ENCODE results near the gene GTF2IRD2.
A peak's percentile ranks its signal among the peaks of the same experiment; 100 is the strongest.
"Not testable (repeated sequence)": the region's sequence is repeated elsewhere in the genome, so short reads cannot be mapped to it uniquely, and the experiment has no call there.

The GTF2IRD2 gene

GRCh38 chr7:74850833-74851721, at the start of gene GTF2IRD2:
Gene GTF2IRD2, minus strand, starts transcription at chr7:74851605. Its CDS starts 15,227 bp downstream, at chr7:74836378.
- Mint-ChIP-seq H3K27ac (peak within 1 kb of the TSS; percentile 70), H3K4me3 (peak within 1 kb of the TSS; percentile 68)
- not testable (repeated sequence) for H3K4me1 Mint-ChIP-seq (ENCODE audit: low read depth); H3K36me3 Mint-ChIP-seq (ENCODE audit: low read depth); H3K9me3 Mint-ChIP-seq; H3K27me3 Mint-ChIP-seq

- H3K27me3 Mint-ChIP-seq; H3K4me1 Mint-ChIP-seq (ENCODE audit: low read depth); H3K9me3 Mint-ChIP-seq; H3K36me3 Mint-ChIP-seq (ENCODE audit: low read depth): not testable (repeated sequence)
- H3K27ac Mint-ChIP-seq: peak overlapping the region; percentile 86
- peak overlapping the region; percentile 82 for H3K4me3 Mint-ChIP-seq
Observed at GRCh38 chr7:74890158-74891123, 39.0 kb upstream of the GTF2IRD2 start.

GRCh38 chr7:74889518-74890129, 38.2 kb upstream of the GTF2IRD2 start:
- not testable (repeated sequence) for H3K27me3 Mint-ChIP-seq; H3K4me1 Mint-ChIP-seq (ENCODE audit: low read depth); H3K9me3 Mint-ChIP-seq; H3K27ac Mint-ChIP-seq; H3K36me3 Mint-ChIP-seq (ENCODE audit: low read depth)
- peak overlapping the region; percentile 64 for H3K4me3 Mint-ChIP-seq

- not testable (repeated sequence) for H3K4me3 Mint-ChIP-seq; H3K27ac Mint-ChIP-seq; H3K9me3 Mint-ChIP-seq; H3K36me3 Mint-ChIP-seq (ENCODE audit: low read depth); H3K27me3 Mint-ChIP-seq; H3K4me1 Mint-ChIP-seq (ENCODE audit: low read depth)
Observed at GRCh38 chr7:74885295-74885694, 33.9 kb upstream of the GTF2IRD2 start.

- not testable (repeated sequence) for H3K36me3 Mint-ChIP-seq (ENCODE audit: low read depth); H3K27ac Mint-ChIP-seq; H3K4me3 Mint-ChIP-seq; H3K4me1 Mint-ChIP-seq (ENCODE audit: low read depth); H3K9me3 Mint-ChIP-seq; H3K27me3 Mint-ChIP-seq
Observed at GRCh38 chr7:74882110-74882509, 30.7 kb upstream of the GTF2IRD2 start.

- H3K9me3 Mint-ChIP-seq; H3K4me3 Mint-ChIP-seq; H3K27ac Mint-ChIP-seq; H3K4me1 Mint-ChIP-seq (ENCODE audit: low read depth); H3K36me3 Mint-ChIP-seq (ENCODE audit: low read depth); H3K27me3 Mint-ChIP-seq: not testable (repeated sequence)
Observed at GRCh38 chr7:74874748-74875512, 23.5 kb upstream of the GTF2IRD2 start.

- H3K27ac Mint-ChIP-seq; H3K27me3 Mint-ChIP-seq; H3K4me1 Mint-ChIP-seq (ENCODE audit: low read depth); H3K4me3 Mint-ChIP-seq; H3K9me3 Mint-ChIP-seq; H3K36me3 Mint-ChIP-seq (ENCODE audit: low read depth): not testable (repeated sequence)
Observed at GRCh38 chr7:74874104-74874747, 22.8 kb upstream of the GTF2IRD2 start.

- not testable (repeated sequence) for H3K27ac Mint-ChIP-seq; H3K9me3 Mint-ChIP-seq; H3K27me3 Mint-ChIP-seq; H3K4me3 Mint-ChIP-seq; H3K36me3 Mint-ChIP-seq (ENCODE audit: low read depth); H3K4me1 Mint-ChIP-seq (ENCODE audit: low read depth)
Observed at GRCh38 chr7:74872542-74872941, 21.1 kb upstream of the GTF2IRD2 start.

GRCh38 chr7:74865777-74866176, 14.4 kb upstream of the GTF2IRD2 start:
- not testable (repeated sequence) for H3K4me1 Mint-ChIP-seq (ENCODE audit: low read depth); H3K9me3 Mint-ChIP-seq; H3K27me3 Mint-ChIP-seq; H3K4me3 Mint-ChIP-seq; H3K27ac Mint-ChIP-seq; H3K36me3 Mint-ChIP-seq (ENCODE audit: low read depth)

- H3K27me3 Mint-ChIP-seq; H3K4me1 Mint-ChIP-seq (ENCODE audit: low read depth); H3K4me3 Mint-ChIP-seq; H3K36me3 Mint-ChIP-seq (ENCODE audit: low read depth); H3K27ac Mint-ChIP-seq; H3K9me3 Mint-ChIP-seq: not testable (repeated sequence)
Observed at GRCh38 chr7:74849853-74850252, 1.6 kb downstream of the GTF2IRD2 start.

- H3K9me3 Mint-ChIP-seq; H3K27ac Mint-ChIP-seq; H3K27me3 Mint-ChIP-seq; H3K4me3 Mint-ChIP-seq; H3K36me3 Mint-ChIP-seq (ENCODE audit: low read depth); H3K4me1 Mint-ChIP-seq (ENCODE audit: low read depth): not testable (repeated sequence)
Observed at GRCh38 chr7:74830411-74830810, 21.0 kb downstream of the GTF2IRD2 start.

GRCh38 chr7:74829959-74830358, 21.4 kb downstream of the GTF2IRD2 start:
- H3K27ac Mint-ChIP-seq; H3K4me3 Mint-ChIP-seq; H3K4me1 Mint-ChIP-seq (ENCODE audit: low read depth); H3K9me3 Mint-ChIP-seq; H3K27me3 Mint-ChIP-seq; H3K36me3 Mint-ChIP-seq (ENCODE audit: low read depth): not testable (repeated sequence)

GRCh38 chr7:74821259-74821658, 30.1 kb downstream of the GTF2IRD2 start:
- not testable (repeated sequence) for H3K9me3 Mint-ChIP-seq; H3K4me1 Mint-ChIP-seq (ENCODE audit: low read depth); H3K4me3 Mint-ChIP-seq; H3K36me3 Mint-ChIP-seq (ENCODE audit: low read depth); H3K27me3 Mint-ChIP-seq; H3K27ac Mint-ChIP-seq

- H3K4me3 Mint-ChIP-seq; H3K4me1 Mint-ChIP-seq (ENCODE audit: low read depth); H3K27me3 Mint-ChIP-seq; H3K36me3 Mint-ChIP-seq (ENCODE audit: low read depth); H3K9me3 Mint-ChIP-seq; H3K27ac Mint-ChIP-seq: not testable (repeated sequence)
Observed at GRCh38 chr7:74820146-74820805, 31.1 kb downstream of the GTF2IRD2 start.

Measured in stimulated activated naive CD8-positive, alpha-beta T cell treated with anti-CD3 and anti-CD28 coated beads, Interleukin-15, Interleukin-2, amounts not matched to agents 100 ng/mL and 50 ng/mL, for 24 hours (primary cell).